ENCODE measurements around the gene DISC1. TPM values are rescaled to one million over a fixed set of nuclear protein-coding genes. Genes with fewer than 3 reads are reported as not detected.

DISC1 gene
- total RNA-seq, 1 donor from 2014 or later, result 5.2 TPM

GRCh38 chr1:231844986-231845502 is 218.5 kb downstream of the DISC1 start:
- no peaks in the 10 kb centered on the region for H3K9me3 Mint-ChIP-seq (ENCODE audit: low read depth)
- H3K27me3 Mint-ChIP-seq, result peaks cover 30% of the 10 kb centered on the region

DNA sequence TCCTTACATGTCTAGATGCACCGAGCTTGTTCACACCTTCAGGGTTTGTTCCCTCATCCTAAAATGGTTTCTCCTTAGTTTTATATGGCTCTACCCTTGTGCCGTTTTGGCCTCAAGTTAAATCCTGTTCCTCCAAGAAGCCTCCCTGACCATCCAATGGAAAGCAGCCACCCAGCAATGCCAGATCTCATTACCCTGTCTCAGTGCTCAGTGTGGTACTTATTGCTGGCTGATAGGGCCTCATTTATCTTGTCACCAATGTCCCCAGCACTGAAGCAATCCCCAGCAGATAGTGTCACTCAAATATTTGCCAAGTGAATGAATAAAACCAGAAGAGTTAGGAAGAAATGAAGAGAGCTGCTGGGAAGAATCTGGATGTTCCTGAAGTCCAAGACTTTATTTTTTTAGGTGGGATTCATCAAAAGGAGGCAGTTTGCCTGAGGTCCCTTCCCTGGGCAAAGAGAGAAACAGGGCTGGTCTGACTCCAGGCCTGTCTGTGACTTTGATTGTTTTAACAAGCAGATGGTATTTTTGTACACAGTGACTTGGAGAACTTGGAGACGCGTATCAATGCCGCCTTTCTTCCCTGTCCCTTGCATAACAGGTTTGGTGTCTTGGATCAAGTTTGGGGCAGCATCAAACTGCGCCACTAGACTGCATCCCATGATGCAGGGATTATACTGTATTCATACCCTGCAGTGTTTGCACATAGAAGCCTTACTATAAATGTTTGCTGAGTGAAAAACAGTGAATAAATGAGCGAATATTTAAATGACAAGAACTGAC is 221.2 kb downstream of the DISC1 start:
- DNase-seq (ENCODE audit: low spot score, unreplicated experiment), result no peak
- Mint-ChIP-seq H3K36me3 (ENCODE audit: insufficient read depth) (no peaks in the 10 kb centered on the region), H3K9me3 (ENCODE audit: low read depth) (no peaks in the 10 kb centered on the region), H3K4me3 (ENCODE audit: low read depth) (no peak overlapping the region), H3K27ac (no peak overlapping the region), H3K27me3 (peaks cover 29% of the 10 kb centered on the region), H3K4me1 (ENCODE audit: low read depth) (peaks cover 21% of the 10 kb centered on the region)
- TF ChIP-seq, protein P1, sequence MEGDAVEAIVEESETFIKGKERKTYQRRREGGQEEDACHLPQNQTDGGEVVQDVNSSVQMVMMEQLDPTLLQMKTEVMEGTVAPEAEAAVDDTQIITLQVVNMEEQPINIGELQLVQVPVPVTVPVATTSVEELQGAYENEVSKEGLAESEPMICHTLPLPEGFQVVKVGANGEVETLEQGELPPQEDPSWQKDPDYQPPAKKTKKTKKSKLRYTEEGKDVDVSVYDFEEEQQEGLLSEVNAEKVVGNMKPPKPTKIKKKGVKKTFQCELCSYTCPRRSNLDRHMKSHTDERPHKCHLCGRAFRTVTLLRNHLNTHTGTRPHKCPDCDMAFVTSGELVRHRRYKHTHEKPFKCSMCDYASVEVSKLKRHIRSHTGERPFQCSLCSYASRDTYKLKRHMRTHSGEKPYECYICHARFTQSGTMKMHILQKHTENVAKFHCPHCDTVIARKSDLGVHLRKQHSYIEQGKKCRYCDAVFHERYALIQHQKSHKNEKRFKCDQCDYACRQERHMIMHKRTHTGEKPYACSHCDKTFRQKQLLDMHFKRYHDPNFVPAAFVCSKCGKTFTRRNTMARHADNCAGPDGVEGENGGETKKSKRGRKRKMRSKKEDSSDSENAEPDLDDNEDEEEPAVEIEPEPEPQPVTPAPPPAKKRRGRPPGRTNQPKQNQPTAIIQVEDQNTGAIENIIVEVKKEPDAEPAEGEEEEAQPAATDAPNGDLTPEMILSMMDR (IDR thresholded peaks at IDR 0.05; ENCODE audit: unreplicated experiment), result no peak

More at GRCh38 chr1:231844986-231845502, 218.5 kb downstream of the DISC1 start:
- Mint-ChIP-seq H3K4me1 (ENCODE audit: low read depth) (peaks cover 25% of the 10 kb centered on the region), H3K4me3 (ENCODE audit: low read depth) (no peak overlapping the region), H3K36me3 (ENCODE audit: insufficient read depth) (no peaks in the 10 kb centered on the region), H3K27ac (peak overlapping the region; percentile 21)
- TF ChIP-seq, protein P1 (IDR thresholded peaks at IDR 0.05; ENCODE audit: unreplicated experiment), result no peak
- DNase-seq (ENCODE audit: low spot score, unreplicated experiment), result no peak

DNA sequence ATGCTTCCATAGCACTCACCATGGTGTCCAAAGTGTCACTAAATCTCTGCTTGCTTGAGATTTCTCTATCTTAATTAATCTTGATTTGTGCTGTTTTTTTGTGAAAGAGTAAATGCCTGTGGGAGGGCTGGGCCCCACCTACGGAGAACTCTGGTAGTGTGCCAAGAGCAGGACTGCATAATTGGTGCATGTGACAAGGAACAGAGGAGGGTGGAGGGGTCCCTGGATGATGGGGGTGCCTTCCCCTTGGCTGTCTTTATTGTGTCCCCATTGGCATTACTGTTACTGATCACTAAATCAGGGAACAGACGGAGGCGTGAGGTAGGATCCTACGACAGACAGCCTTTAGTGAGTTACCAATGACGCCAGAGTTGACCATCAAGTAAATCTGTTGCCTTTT is 223.4 kb downstream of the DISC1 start:
- Mint-ChIP-seq H3K4me1 (ENCODE audit: low read depth) (peaks cover 20% of the 10 kb centered on the region), H3K27ac (no peak overlapping the region), H3K9me3 (ENCODE audit: low read depth) (no peaks in the 10 kb centered on the region), H3K36me3 (ENCODE audit: insufficient read depth) (no peaks in the 10 kb centered on the region), H3K27me3 (peaks cover 17% of the 10 kb centered on the region), H3K4me3 (ENCODE audit: low read depth) (no peak overlapping the region)
- TF ChIP-seq, protein P1 (IDR thresholded peaks at IDR 0.05; ENCODE audit: unreplicated experiment), result no peak
- DNase-seq (ENCODE audit: low spot score, unreplicated experiment), result no peak

DNA sequence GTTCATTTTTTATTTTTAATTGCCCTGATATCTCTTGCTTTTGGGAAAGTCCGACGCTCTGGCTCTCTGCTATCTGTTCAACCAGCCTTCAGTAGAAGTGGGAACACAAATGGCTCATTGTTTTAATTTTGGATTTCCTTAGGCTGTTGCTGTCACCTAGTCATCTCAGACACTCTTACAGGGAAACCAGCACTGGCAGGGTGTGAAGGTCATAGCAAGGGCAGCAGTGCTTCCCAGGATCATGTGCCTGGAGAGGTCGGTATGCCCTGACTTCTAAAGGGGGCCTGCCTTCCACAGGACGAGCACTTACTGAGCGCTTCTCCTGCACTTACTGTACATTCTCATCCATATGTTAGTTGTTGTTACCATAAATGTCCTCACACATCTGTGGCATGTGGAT is 224.2 kb downstream of the DISC1 start:
- DNase-seq (ENCODE audit: low spot score, unreplicated experiment), result no peak
- H3K27me3 Mint-ChIP-seq, result peaks cover 9% of the 10 kb centered on the region
- H3K9me3 Mint-ChIP-seq (ENCODE audit: low read depth), result no peaks in the 10 kb centered on the region
- no peak overlapping the region for H3K4me3 Mint-ChIP-seq (ENCODE audit: low read depth)
- TF ChIP-seq, protein P1 (IDR thresholded peaks at IDR 0.05; ENCODE audit: unreplicated experiment), result no peak
- H3K27ac Mint-ChIP-seq, result no peak overlapping the region
- H3K36me3 Mint-ChIP-seq (ENCODE audit: insufficient read depth), result no peaks in the 10 kb centered on the region
- peaks cover 14% of the 10 kb centered on the region for H3K4me1 Mint-ChIP-seq (ENCODE audit: low read depth)

DNA sequence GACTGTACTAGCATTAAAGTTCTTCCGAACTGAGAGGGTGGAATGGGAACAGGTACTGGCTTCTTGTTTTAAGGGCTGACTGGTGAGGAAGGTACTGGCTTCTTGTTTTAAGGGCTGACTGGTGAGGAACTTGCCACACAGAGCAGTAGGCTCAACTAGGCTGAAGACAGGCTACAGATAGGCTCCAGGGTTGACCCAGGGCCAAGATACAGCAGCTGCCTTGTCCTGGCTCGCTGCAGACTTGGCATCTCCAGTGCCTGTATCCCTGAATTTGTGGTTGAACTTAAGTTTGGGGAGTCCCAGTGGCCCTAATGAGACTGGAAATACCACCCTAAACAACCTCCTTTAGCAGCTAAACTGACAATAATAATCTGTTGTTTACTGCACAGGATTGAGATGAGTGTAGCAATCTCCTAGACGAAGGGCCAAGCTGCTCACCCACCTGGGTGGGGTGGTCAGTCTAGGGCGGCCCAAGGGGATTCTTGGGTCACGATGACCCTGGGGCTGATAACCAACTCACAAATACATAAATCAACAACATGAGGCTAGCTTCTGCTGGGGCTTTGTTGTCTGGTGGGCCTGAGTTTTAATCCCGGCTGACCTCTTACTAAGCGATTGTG is 227.1 kb downstream of the DISC1 start:
- no peaks in the 10 kb centered on the region for H3K36me3 Mint-ChIP-seq (ENCODE audit: insufficient read depth)
- no peaks in the 10 kb centered on the region for H3K9me3 Mint-ChIP-seq (ENCODE audit: low read depth)

More for the DNA sequence above, 227.1 kb downstream of the DISC1 start:
- H3K27me3 Mint-ChIP-seq, result peaks cover 3% of the 10 kb centered on the region
- H3K4me1 Mint-ChIP-seq (ENCODE audit: low read depth), result peaks cover 7% of the 10 kb centered on the region
- TF ChIP-seq, protein P1 (IDR thresholded peaks at IDR 0.05; ENCODE audit: unreplicated experiment), result no peak
- no peak overlapping the region for H3K4me3 Mint-ChIP-seq (ENCODE audit: low read depth)
- no peak for DNase-seq (ENCODE audit: low spot score, unreplicated experiment)
- no peak overlapping the region for H3K27ac Mint-ChIP-seq

Data from progenitor cell of endocrine pancreas (in vitro differentiated cells).